ENCODE results near the gene HRH1. TPM values are rescaled to one million over a fixed set of nuclear protein-coding genes. Genes with fewer than 3 reads are reported as not detected.

The HRH1 gene
- total RNA-seq, 1 experiment from 2014 or later = 7.0 TPM

DNA sequence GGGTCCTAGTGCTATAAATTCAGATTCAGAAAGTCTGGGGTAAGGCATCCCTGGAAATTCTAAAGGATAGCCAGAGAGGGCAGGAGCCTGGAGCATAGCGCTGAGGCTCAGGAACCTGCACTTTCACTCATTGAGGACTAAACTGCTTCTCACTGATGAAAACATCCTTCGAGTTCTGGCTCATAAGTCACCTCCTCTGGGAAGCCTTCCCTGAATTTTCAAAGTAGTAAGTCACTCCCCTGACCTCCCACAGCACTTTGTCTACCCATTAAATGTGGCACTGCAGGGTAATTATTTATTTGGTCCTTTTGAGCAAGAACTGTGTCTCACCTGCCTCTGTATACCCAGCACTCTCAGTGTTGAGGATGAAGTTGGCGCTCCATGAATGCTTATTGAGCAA is 30.9 kb downstream of the HRH1 start:
- Histone ChIP-seq H3K9me3 (ENCODE audit: control insufficient read depth in 1 of 2, insufficient read depth in 1 of 2, low read depth in 1 of 2, low read length in 2 of 2) (no peaks in the 10 kb centered on the region), H3K4me1 (ENCODE audit: control insufficient read depth in 1 of 2, insufficient read depth in 2 of 2, low read length in 2 of 2) (peaks cover 32 to 59% of the 10 kb centered on the region in 2 experiments), H4K20me1 (ENCODE audit: insufficient read depth) (no peaks in the 10 kb centered on the region), H3K27me3 (ENCODE audit: insufficient read depth, low read length) (no peaks in the 10 kb centered on the region), H2AFZ (ENCODE audit: low read depth, low read length, poor library complexity, severe bottlenecking) (no peak overlapping the region), H3K4me2 (ENCODE audit: low read length) (peak overlapping the region; percentile 73), H3K36me3 (ENCODE audit: control insufficient read depth in 1 of 2, insufficient read depth in 2 of 2, low read length in 2 of 2) (no peaks in the 10 kb centered on the region), H3K27ac (ENCODE audit: low read depth, low read length) (peak overlapping the region; percentile 55; the same call in 1 of the 2 replicates), H3K9ac (ENCODE audit: low read length) (peak overlapping the region; percentile 37; the same call in 1 of the 2 replicates), H3K9me2 (ENCODE audit: insufficient read depth) (no peaks in the 10 kb centered on the region), H3K4me3 (replicated peaks in 1 of 2; ENCODE audit: low read depth in 1 of 2, low read length in 2 of 2) (peak overlapping the region in 1 of 2 experiments; percentile 35; a peak in 2 of 4 replicates), H3K79me2 (ENCODE audit: insufficient read depth, low read length) (no peaks in the 10 kb centered on the region)
- DNase-seq (ENCODE audit: low read depth, low spot score) (no peak), ATAC-seq (no peak)
- POLR2A ChIA-PET = interaction anchor here (0.7 to 1.2 kb wide), 2 partner anchors 11 to 12 kb away, joined by 3 read pairs; no protein-coding TSS in a partner anchor
- BruUV-seq (replicated peaks) = no TSS peak
- RAD21 ChIA-PET (ENCODE audit: low non-redundant PET in 1 of 2, low total read pairs in 2 of 2, uncharacterized antibody in 2 of 2, unreplicated experiment in 2 of 2) = no interaction called here
- intact Hi-C loops (cut with micrococcal nuclease) = loop anchor here (1.0 kb wide), 2 partner anchors 30 to 48 kb away; no protein-coding TSS in a partner anchor
- CTCF ChIA-PET = no interaction called here
- TF ChIP-seq RAD21 (IDR thresholded peaks at IDR 0.05; ENCODE audit: low read depth) = no peak
- TF ChIP-seq CTCF (IDR thresholded peaks at IDR 0.05 in 2 of 3, conservative IDR thresholded peaks at IDR 0.05 in 1 of 3; ENCODE audit: borderline replicate concordance in 1 of 3, insufficient read depth in 1 of 3, low read depth in 2 of 3, low read length in 2 of 3) = no peak

- H3K9ac ChIP-seq (ENCODE audit: low read length) = peak overlapping the region; percentile 37
- peak overlapping the region; percentile 55 for H3K27ac ChIP-seq (ENCODE audit: low read depth, low read length)
- H2AFZ ChIP-seq (ENCODE audit: low read depth, low read length, poor library complexity, severe bottlenecking) = no peak overlapping the region
- peak overlapping the region; percentile 4 to 35; a peak in 2 of 4 replicates for H3K4me3 ChIP-seq (replicated peaks in 1 of 2; ENCODE audit: low read depth in 1 of 2, low read length in 2 of 2)
- H3K79me2 ChIP-seq (ENCODE audit: insufficient read depth, low read length) = no peaks in the 10 kb centered on the region
- CTCF ChIA-PET = interaction anchor here (1.1 to 1.5 kb wide), 2 partner anchors 20 to 149 kb away, joined by 3 to 4 read pairs; no protein-coding TSS in a partner anchor
- POLR2A ChIA-PET = interaction anchor here (1.2 kb wide), 2 partner anchors 12 to 40 kb away, joined by 3 read pairs; no protein-coding TSS in a partner anchor
- no peaks in the 10 kb centered on the region for H3K36me3 ChIP-seq (ENCODE audit: control insufficient read depth in 1 of 2, insufficient read depth in 2 of 2, low read length in 2 of 2)
- no peaks in the 10 kb centered on the region for H3K9me3 ChIP-seq (ENCODE audit: control insufficient read depth in 1 of 2, insufficient read depth in 1 of 2, low read depth in 1 of 2, low read length in 2 of 2)
- DNase-seq (ENCODE audit: low read depth, low spot score) (peak; percentile 83), ATAC-seq (peak; percentile 82)
- RAD21 ChIA-PET (ENCODE audit: low non-redundant PET in 1 of 2, low total read pairs in 2 of 2, uncharacterized antibody in 2 of 2, unreplicated experiment in 2 of 2) = interaction anchor here in 1 of 2 experiments (1.3 kb wide), 1 partner anchor 124 kb away, joined by 3 read pairs; no protein-coding TSS in a partner anchor
- H3K4me2 ChIP-seq (ENCODE audit: low read length) = peak overlapping the region; percentile 73
- intact Hi-C loops (cut with micrococcal nuclease) = loop anchor here (1.0 kb wide), 2 partner anchors 30 to 48 kb away; no protein-coding TSS in a partner anchor
- no peaks in the 10 kb centered on the region for H3K27me3 ChIP-seq (ENCODE audit: insufficient read depth, low read length)
- no peaks in the 10 kb centered on the region for H3K9me2 ChIP-seq (ENCODE audit: insufficient read depth)
- no TSS peak for BruUV-seq (replicated peaks)
- no peaks in the 10 kb centered on the region for H4K20me1 ChIP-seq (ENCODE audit: insufficient read depth)
- H3K4me1 ChIP-seq (ENCODE audit: control insufficient read depth in 1 of 2, insufficient read depth in 2 of 2, low read length in 2 of 2) = peaks cover 32 to 58% of the 10 kb centered on the region in 2 experiments
- TF ChIP-seq POLR2AphosphoS5 (IDR thresholded peaks at IDR 0.05; ENCODE audit: low read depth, low read length) (peak; percentile 66), CTCF (IDR thresholded peaks at IDR 0.05 in 2 of 3, conservative IDR thresholded peaks at IDR 0.05 in 1 of 3; ENCODE audit: borderline replicate concordance in 1 of 3, insufficient read depth in 1 of 3, low read depth in 2 of 3, low read length in 2 of 3) (no peak), TCF7L2 (IDR thresholded peaks at IDR 0.05; ENCODE audit: borderline replicate concordance, extremely low read depth, insufficient read depth, insufficient read length) (no peak), POLR2A (IDR thresholded peaks at IDR 0.05; ENCODE audit: borderline replicate concordance, extremely low read depth, insufficient read depth, insufficient read length) (no peak), ZBTB33 (IDR thresholded peaks at IDR 0.05; ENCODE audit: extremely low read depth, insufficient replicate concordance, low read length) (no peak), EZH2 (IDR thresholded peaks at IDR 0.05) (no peak), RAD21 (IDR thresholded peaks at IDR 0.05; ENCODE audit: low read depth) (peak; percentile 35; the same call in 1 of the 2 replicates), ELF1 (IDR thresholded peaks at IDR 0.05; ENCODE audit: borderline replicate concordance, low read depth) (no peak), ZFX (IDR thresholded peaks at IDR 0.05) (no peak), EGR1 (IDR thresholded peaks at IDR 0.05; ENCODE audit: low read depth) (no peak)
These were observed 31.4 kb downstream of the HRH1 start for GRCh38 chr3:11185564-11186317.

Measured in HCT116 (cell line).